Measurements from ENCODE around the gene C10orf105. TPM values are rescaled to one million over a fixed set of nuclear protein-coding genes. Genes with fewer than 3 reads are reported as not detected.

C10orf105 gene
- polyA plus RNA-seq, 1 of the 3 experiments (the other 2 are of a cell fraction), result not detected

- TF ChIP-seq EZH2phosphoT487 (IDR thresholded peaks at IDR 0.05; ENCODE audit: borderline replicate concordance, low read depth) (no peak), EP300 (IDR thresholded peaks at IDR 0.05; ENCODE audit: borderline replicate concordance in 1 of 2, low read depth in 1 of 2, low read length in 1 of 2) (no peak), MXI1 (IDR thresholded peaks at IDR 0.05; ENCODE audit: low read depth, low read length) (no peak), FOSL2 (IDR thresholded peaks at IDR 0.05; ENCODE audit: borderline replicate concordance, low read depth) (no peak), MAX (IDR thresholded peaks at IDR 0.05; ENCODE audit: low read depth) (no peak), REST (IDR thresholded peaks at IDR 0.05; ENCODE audit: low read depth, low read length) (no peak), RXRA (IDR thresholded peaks at IDR 0.05; ENCODE audit: borderline replicate concordance, low read depth) (no peak), CHD2 (IDR thresholded peaks at IDR 0.05; ENCODE audit: low read length, partially characterized antibody) (no peak), TCF12 (IDR thresholded peaks at IDR 0.05) (no peak), POLR2AphosphoS5 (IDR thresholded peaks at IDR 0.05; ENCODE audit: low read depth, low read length) (no peak), USF1 (IDR thresholded peaks at IDR 0.05; ENCODE audit: borderline replicate concordance, low read depth) (no peak), TAF1 (IDR thresholded peaks at IDR 0.05; ENCODE audit: borderline replicate concordance, low read depth, low read length) (no peak), PBX3 (IDR thresholded peaks at IDR 0.05) (no peak), ZBTB33 (IDR thresholded peaks at IDR 0.05; ENCODE audit: borderline replicate concordance, low read depth) (no peak), GATA2 (CRISPR knock-in tag; IDR thresholded peaks at IDR 0.05) (no peak), GABPA (IDR thresholded peaks at IDR 0.05; ENCODE audit: low read depth) (no peak), FOXM1 (IDR thresholded peaks at IDR 0.05; ENCODE audit: low read depth) (no peak), SIN3A (IDR thresholded peaks at IDR 0.05; ENCODE audit: borderline replicate concordance, low read depth, low read length) (no peak), USF2 (IDR thresholded peaks at IDR 0.05; ENCODE audit: borderline replicate concordance, low read depth, low read length) (no peak)
- no peak overlapping the region for H3K4me2 ChIP-seq
- no peaks in the 10 kb centered on the region for H3K79me2 ChIP-seq (ENCODE audit: insufficient read depth)
- no peaks in the 10 kb centered on the region for H3K9me2 ChIP-seq
- no peaks in the 10 kb centered on the region for H3K36me3 ChIP-seq (replicated peaks in 1 of 2; ENCODE audit: control insufficient read depth in 1 of 2, insufficient read depth in 2 of 2, low read length in 1 of 2)
- peaks cover 18% of the 10 kb centered on the region; the same call in 1 of the 2 replicates for H3K27me3 ChIP-seq (ENCODE audit: insufficient read depth)
- H3F3A ChIP-seq (replicated peaks; ENCODE audit: insufficient read depth), result no peaks in the 10 kb centered on the region
- ChIA-PET CTCF (interaction anchor here (0.9 to 4.6 kb wide), 3 partner anchors 21 to 291 kb away, joined by 3 to 20 read pairs (median 6); no protein-coding TSS in a partner anchor), POLR2A (no interaction called here)
- 77% methylated on average over 6 of the region's 6 CpGs for WGBS (ENCODE audit: low lambda C conversion rate)
- no peak for DNase-seq
- H3K9me3 ChIP-seq, result no peaks in the 10 kb centered on the region
- H3K9ac ChIP-seq, result no peak overlapping the region
- H3K4me3 ChIP-seq (ENCODE audit: low read depth in 2 of 2, low read length in 1 of 2), result no peak overlapping the region
- no peaks in the 10 kb centered on the region for H4K20me1 ChIP-seq (ENCODE audit: insufficient read depth)
- H3K27ac ChIP-seq (ENCODE audit: low read depth in 2 of 2, low read length in 1 of 2), result no peak overlapping the region
- H2AFZ ChIP-seq (ENCODE audit: low read depth), result no peak overlapping the region
- H3K4me1 ChIP-seq (ENCODE audit: control insufficient read depth in 1 of 2, insufficient read depth in 2 of 2, low read depth in 1 of 2, low read length in 1 of 2), result peaks cover 0 to 2% of the 10 kb centered on the region in 2 experiments; a peak in 1 of 4 replicates
These were observed 44.1 kb downstream of the C10orf105 start for GRCh38 chr10:71675295-71675970.
